GM10266 (cell line): ENCODE measurements around the gene HAO2.

Experiments used
- DNase-seq: peaks from one replicate; pipeline ENCODE4 v3.0.0; 2012; ENCODE audit errors: extremely low spot score
- TF ChIP-seq, protein P1 (sequence below): IDR thresholded peaks from 2 replicates; pipeline ENCODE4 v1.5.1; 2012; ENCODE audit warnings: mild to moderate bottlenecking, low read depth; ENCODE audit not compliant: control insufficient read depth, insufficient read depth; ENCODE audit errors: missing control alignments

The HAO2 gene

DNA sequence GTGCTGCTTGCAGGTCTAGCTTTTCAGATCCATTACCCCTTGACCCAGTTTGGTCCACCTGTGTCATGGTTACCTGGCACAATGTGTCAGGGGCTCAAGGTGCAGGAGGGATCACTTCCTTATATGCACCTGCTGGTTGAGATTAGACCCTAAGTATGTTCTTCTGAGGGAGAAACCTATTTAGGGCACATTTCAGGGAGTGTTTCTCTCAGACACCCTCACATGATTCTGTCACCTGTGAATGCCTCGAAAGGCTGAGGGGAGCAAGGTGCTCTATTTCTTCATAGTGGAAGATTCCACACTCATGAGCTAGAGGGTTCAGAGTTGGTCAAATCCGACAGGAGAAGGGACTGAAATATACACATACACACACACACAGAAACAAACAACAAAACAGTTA, 61.9 kb downstream of the HAO2 start:
- TF ChIP-seq, protein P1, sequence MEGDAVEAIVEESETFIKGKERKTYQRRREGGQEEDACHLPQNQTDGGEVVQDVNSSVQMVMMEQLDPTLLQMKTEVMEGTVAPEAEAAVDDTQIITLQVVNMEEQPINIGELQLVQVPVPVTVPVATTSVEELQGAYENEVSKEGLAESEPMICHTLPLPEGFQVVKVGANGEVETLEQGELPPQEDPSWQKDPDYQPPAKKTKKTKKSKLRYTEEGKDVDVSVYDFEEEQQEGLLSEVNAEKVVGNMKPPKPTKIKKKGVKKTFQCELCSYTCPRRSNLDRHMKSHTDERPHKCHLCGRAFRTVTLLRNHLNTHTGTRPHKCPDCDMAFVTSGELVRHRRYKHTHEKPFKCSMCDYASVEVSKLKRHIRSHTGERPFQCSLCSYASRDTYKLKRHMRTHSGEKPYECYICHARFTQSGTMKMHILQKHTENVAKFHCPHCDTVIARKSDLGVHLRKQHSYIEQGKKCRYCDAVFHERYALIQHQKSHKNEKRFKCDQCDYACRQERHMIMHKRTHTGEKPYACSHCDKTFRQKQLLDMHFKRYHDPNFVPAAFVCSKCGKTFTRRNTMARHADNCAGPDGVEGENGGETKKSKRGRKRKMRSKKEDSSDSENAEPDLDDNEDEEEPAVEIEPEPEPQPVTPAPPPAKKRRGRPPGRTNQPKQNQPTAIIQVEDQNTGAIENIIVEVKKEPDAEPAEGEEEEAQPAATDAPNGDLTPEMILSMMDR = no peak

GRCh38 chr1:119431836-119432235, 63.3 kb downstream of the HAO2 start:
- TF ChIP-seq, protein P1 = no peak
- no peak for DNase-seq

More for the DNA sequence above, 61.9 kb downstream of the HAO2 start:
- DNase-seq = no peak

DNA sequence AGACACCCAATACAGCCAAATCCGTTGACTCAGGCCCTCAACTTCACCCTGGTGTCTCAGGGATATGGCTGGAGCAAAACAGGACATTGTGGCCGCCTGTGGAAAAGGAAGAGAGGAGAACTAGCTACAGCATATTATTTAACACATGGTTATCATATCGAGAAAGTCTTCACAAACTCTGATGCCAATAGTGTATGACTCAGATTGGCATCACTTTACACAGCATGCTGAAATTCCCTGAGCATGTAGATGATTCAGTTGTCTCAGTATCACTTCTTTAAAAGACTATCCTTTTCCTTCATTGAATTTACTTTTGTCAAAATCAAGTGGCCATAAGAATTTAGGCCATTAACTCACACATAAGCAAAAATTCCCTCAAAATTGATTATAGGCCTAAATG, 66.5 kb downstream of the HAO2 start:
- TF ChIP-seq, protein P1 = no peak
- DNase-seq = no peak

DNA sequence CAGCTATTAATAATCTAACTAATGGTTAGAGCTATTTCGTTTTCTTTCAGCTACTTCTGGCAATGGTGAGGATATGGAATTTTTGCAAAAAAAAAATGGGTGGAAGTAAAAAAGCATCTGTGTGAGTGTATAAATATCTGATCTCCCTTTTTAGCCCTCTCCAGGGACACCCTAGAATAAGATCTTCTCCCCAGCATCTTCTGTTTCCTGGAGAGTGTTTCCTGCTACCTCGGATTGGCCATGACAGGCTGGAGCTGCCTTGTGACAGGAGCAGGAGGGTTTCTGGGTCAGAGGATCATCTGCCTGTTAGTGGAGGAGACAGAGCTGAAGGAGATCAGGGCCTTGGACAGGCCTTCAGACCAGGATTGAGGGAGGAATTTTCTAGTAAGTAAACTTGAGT, 70.2 kb downstream of the HAO2 start:
- TF ChIP-seq, protein P1 = no peak
- DNase-seq = no peak

- DNase-seq = no peak
- TF ChIP-seq, protein P1 = no peak
Measured at GRCh38 chr1:119440721-119441307, 72.2 kb downstream of the HAO2 start.

DNA sequence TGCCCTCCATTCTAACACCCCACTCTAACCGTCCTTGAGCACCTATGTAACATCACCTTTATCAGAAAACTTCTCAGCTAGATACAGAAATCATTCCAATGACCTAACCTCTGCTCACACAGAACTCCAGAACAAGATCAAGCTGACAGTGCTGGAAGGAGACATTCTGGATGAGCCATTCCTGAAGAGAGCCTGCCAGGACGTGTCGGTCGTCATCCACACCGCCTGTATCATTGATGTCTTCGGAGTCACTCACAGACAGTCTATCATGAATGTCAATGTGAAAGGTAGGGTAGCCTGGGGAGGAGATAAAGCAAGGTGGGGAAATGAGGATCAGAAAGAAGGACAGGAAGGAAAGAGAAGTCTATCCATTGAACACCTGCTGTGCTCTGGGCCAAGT, 74.2 kb downstream of the HAO2 start:
- no peak for DNase-seq
- TF ChIP-seq, protein P1 = no peak
